HG03066 (cell line): ENCODE measurements around the gene ADGRA3.

Experiments used
- ATAC-seq: cut with Tn5 transposase; IDR thresholded peaks from one replicate; pipeline ENCODE4 v1.9.1; 2021; ENCODE audit warnings: low read depth; ENCODE audit not compliant: unreplicated experiment

ADGRA3 gene

DNA sequence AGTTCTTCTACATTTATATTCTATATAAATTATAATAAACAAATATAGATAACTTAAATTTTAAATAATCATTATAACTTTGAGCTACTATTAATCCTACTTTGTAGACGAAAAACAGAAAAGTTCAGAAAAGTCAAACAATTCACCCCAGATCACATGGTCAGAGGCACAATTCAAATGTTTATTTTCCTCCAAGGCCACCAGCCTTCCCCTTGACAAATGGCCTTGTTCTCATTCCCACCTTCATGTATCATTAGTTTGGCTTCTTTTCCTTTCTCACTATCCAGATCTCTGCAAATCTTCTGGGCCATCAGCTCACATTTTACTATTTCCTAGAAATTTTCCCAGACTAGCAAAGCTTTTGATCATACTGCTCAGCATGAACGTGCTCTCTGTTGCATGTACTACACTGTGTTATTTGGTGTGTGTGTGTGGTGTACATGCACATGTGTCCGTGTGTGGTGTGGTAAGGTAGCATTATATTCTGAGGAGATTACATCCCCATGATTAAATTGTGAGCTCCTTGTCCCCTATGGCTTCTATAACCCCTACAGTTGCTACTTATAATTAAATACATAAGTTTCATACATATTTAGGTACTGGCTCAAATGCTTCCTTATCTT is 61.5 kb downstream of the ADGRA3 start:
- ATAC-seq, result no peak

DNA sequence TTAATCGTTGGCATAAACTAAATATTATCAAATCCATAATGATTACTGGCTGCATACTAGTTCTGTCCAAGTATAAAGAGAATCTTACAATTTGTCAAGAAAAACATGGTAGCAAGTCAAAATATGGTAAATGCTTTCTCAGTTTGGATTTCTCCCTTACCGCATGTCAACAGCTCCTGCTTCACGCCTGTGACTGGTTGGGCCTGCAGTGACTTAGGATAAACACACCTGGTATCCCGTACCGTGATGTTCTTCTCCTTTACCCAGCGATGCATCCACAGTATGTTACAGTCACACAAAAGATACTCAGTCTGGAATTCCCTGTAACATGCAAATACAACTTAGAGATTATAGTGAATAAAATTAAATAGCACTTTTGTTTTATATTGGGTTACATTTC is 71.1 kb downstream of the ADGRA3 start:
- ATAC-seq, result no peak

DNA sequence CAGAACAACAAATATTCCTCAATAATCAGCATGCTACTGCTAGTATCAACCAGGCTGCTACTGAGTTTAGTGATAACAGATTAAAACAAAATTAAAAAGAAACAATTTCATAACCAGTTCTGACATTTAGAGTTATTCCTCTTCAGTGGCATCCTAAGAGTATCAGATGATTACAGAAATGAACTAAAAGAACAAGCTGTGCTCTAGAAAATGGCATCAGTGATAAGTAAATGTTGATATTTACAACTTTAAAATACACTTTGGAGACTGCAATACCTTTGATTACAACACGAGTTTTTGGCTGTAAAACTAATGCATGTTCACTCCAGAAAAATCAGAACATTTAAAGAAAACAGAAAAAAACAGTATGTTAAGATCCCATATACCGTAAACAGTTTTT is 72.9 kb downstream of the ADGRA3 start:
- ATAC-seq, result no peak

DNA sequence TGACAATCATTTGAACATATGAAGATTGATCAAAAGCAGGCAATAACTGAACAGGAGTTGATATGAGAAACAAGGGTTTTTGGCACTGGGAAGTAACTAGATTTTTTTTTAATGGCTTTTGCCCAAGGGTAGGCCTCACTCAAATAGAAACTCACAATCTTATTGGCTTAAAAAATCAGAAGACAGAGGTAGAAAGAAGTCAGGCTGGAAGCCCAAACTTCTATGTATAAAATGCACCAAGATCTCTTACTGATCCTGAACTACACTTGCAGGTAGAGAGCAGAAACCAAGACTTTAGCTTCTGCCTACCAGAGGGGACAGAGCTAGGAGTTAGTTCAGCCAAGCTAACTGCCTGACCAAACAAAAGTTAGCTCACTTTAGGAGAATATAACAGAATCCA is 74.9 kb downstream of the ADGRA3 start:
- ATAC-seq, result no peak

DNA sequence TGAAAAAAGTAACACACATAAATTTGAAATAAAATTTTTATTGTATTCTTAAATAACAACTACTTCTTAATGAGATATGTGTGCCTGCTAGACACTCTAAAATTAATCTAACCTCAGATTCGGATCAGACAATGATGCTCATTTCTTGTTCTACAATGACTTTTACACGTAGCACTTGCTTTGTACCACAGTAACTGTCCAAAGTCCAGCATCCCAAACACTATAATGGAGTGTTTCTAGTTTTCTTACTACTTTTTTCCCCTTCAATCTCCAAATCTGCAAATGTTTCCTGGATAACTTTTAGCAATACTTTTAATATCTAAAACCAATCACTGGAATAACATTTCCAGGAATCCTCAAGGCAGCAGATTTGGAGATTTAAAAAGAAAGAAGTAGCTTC is 75.9 kb downstream of the ADGRA3 start:
- ATAC-seq, result no peak

DNA sequence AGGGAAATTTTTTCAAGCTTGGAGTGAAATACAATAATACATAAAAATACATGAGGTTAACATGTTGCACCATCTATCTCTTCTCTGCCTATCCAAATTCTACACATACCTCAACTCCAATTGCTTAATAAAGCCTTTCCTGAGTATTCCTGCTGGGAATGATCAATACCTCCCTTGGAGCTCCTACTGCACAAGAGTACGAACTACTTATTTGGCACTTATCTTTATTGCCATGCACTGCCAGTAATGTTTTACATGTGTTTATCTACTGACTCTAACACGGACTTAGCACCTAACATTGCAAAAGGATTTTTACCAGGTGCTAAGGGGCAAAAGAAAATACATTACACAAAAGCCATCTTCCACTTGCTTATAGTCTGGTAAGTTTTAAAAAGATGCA is 80.2 kb downstream of the ADGRA3 start:
- no peak for ATAC-seq

DNA sequence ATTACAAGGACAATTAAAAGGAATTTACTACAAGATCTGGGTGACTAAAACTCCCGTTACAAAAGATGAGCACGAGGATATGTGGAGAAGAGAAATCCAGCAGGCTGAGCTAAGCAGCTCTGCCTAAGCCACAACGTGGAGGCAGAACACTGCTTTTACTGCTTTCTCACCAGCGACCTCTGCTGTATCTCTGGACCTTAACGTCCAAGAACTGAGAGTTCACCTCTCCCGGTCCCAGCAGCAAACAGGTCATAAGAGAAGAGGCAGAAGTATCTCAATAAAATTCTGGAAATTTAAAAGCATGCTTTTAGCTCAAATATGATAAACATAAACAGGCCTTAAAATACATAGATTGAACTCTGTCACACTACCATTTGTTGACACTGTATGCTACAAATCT is 81.0 kb downstream of the ADGRA3 start:
- no peak for ATAC-seq

DNA sequence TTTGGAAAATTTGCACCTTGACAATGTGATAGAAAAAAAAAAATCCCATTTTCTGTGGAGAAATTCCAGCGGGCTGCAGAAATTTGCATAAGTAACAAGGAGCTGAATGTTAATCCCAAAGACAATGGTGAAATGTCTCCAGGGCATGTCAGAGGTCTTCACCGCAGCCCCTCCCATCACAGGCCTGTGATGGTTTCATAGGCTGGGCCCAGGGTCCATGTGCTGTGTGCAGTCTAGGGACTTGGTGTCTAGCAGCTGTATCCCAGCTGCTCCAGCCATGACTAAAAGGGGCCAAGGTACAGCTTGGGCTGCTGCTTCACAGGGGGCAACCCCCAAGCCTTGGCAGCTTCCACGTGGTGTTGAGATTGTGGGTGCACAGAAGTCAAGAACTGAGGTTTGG is 85.2 kb downstream of the ADGRA3 start:
- ATAC-seq, result no peak

DNA sequence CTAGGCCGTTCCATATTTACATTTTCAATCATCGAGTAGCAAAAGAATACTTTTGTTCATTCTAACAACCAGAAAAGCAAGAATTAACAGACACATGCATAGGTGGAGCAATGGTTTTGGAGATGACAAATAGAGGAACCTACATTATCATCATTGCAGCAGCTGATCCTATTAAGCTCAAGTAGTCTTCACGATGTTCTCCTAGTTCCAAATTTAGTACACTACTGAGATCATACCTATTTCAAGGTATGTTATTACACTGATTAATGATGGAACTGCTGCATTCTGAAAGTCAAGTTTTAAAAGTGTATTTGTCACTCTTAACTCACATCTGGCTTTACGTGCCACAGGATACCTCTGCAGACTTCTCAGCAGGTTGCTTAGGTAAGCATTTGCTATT is 87.4 kb downstream of the ADGRA3 start:
- no peak for ATAC-seq

DNA sequence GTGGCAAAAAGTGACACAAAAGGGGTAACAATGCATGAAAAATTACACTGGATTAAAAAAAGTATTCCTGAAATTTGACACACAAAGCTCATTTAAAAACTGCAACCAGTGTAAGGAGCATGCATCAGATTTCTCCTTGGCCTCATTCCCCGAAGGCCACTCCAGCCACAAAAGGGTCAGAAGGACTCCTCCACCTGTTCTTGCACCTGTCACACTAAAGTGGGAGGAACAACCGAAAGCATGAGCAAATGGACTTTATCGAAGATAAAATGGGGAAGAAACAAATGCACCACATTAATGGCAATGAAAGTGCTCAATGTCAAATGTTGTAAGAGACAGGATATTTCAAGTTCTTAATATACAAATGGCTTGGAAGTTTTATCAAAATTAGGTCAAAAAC is 88.2 kb downstream of the ADGRA3 start:
- ATAC-seq, result no peak

DNA sequence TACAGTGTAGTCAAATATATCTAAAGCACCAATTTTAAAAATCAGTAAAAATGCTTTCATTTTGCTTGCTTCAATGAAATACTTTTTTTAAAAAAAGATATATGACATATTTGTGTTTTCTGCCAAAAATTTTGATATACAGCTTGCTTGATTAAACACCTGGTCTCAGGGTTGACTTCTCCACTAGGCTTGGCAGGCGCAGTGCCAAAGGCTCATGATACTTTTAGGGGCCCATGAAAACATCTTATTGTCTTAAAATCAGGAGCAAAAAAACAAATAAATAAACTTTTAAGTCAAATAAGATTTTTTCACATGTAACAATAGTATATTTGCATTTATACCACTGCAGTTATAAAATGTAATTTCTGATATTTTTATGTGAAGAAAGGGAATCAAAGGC is 95.6 kb downstream of the ADGRA3 start:
- ATAC-seq, result no peak

DNA sequence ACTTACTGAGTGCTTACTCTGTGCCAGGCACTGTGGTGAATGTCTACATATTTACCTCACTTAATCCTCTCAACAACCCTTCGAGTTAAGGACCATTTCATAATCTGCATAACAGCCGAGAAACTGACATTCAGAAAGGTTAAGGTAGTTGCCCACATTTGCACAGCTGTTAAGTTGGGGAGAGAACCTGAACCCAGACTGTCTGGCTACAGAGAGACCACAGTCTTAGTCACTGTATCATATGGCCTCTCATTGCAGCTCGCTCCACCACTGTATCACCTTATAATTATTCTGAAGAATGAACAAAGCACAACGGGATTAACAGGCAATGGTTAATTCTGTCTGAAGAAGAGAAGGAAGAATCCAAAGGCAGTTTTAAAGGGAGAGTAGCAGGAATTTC is 98.5 kb downstream of the ADGRA3 start:
- no peak for ATAC-seq

DNA sequence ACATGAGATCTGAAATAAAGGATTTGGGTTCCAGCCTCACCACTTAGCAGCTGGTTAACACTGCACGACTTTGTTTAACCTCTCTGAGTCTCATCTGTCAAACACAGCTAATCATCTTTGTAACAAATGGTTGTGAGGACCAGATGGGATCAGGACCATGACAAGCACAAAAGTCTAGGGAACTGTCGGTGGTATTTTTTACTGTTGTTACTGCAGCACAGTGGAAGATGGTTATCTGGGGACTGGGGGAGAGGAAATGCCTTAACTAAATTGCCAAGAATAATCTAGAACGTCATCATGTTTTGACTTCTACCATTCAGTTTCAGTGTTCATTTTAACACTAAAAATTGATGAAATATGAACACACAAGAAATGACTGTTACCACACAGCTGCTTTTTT is 99.5 kb downstream of the ADGRA3 start:
- ATAC-seq, result no peak

DNA sequence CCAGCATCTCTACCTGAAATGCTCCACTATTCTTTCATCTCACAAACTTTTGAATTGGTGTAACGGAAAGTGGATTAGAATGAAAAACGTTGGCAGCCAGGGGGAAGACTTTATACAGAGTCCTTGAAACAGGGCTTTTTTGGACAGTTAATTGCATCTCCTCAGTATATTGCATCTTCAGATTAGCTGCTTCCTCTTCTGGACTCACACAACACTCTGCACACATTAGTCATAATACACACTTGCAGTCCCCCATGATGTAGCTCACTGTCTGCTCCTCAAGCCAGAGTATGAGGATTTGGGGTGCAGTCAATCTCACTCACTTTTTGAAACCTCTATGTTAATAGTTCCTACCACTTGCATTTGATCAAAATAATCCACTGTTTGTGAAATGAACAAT is 101.0 kb downstream of the ADGRA3 start:
- no peak for ATAC-seq

DNA sequence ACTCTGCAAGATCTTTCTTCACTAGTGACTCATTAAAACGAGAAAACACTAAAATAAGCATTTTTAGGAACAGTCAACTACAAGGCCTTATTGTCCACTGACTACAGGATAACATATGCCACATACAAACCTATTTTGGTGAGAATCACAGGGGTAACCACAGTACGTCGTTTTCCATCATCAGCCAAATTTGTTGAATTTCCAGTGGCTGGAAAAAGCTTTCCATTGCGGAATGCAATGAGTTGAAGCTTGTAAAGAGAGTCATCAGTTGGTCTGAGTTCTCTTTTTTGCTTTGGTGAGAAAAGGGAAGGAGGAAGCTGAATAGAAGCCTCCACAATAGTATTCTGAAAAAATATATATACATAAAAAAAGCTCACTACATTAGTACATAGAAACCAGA is 102.4 kb downstream of the ADGRA3 start:
- no peak for ATAC-seq

DNA sequence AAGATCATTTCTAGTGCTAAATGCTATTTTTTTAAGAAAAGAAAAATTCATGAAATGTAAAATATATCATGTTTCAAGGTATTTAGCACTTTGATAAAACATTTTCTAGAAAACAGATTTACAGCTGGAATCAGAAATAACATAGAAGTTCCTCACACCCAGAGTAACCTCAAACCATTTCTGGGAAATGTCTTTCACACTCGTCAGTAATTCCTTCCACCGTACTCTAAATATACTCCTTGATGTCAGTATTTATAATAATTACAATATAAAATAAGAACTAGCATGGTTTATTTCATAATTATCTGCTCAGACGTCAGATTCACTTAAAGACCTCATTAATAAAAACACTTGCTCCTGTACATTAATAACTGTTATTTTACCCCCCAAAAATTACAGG is 103.9 kb downstream of the ADGRA3 start:
- no peak for ATAC-seq

DNA sequence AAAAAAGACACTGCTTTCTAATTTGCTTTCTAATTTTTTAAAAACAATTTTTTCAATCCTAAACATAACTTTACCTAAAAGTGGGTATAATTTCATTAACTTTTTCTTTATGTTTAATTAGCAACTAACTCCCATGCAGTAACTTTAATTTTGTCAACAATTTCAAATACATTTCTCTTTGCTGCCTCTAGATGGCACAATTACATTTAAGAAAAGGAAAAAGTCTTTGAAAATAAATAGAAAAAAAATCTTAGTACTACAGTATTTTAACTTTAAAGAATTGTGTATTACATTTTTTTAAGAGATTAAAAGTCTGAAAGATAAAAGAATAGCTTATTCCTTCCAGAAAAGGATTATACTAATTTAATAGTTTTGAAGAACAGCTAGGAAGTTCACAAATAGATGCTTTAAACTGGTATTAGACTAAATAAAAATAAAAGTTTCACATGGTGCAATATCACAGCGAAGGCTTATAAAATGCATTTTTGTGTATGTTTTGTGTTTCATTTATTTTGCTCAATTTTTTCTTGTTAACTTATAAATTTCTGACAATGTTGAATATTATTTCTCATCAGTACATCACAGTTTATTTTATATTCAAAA is 105.1 kb downstream of the ADGRA3 start:
- no peak for ATAC-seq

DNA sequence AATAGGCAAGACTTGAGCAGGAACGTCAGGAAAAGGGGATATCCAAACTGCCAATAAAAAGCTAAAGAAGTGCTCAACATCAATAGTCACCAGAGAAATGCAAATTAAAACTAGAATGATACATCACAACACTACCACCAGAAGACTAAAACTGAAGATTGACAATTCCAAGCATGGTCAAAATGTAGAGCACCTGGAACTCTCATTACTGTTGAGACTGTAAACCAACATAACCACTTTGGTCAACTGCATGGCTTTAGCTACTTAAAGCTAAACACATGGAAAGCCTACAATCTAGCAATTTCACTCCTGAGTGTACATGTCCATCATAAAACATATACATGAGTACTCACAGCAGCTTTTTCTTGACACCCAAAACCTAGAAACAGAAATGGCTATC is 107.4 kb downstream of the ADGRA3 start:
- no peak for ATAC-seq

DNA sequence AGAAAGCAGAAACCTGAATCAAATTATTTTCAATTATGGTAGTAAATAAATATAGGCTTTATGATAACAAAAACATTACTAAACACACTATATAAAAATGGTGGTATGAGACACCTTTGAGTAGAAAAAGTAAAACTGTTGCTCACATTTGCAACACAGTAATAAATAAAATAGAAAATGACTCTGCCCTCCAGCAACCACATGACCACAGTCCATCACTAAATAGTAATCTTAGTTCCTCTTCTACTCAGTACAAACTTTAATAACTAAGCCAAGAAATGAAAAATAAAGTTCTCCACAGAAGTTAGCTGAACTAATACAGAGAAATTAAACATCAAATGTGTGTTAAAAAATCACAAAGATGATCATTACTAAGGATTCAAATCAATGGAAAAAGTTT is 108.5 kb downstream of the ADGRA3 start:
- ATAC-seq, result no peak

DNA sequence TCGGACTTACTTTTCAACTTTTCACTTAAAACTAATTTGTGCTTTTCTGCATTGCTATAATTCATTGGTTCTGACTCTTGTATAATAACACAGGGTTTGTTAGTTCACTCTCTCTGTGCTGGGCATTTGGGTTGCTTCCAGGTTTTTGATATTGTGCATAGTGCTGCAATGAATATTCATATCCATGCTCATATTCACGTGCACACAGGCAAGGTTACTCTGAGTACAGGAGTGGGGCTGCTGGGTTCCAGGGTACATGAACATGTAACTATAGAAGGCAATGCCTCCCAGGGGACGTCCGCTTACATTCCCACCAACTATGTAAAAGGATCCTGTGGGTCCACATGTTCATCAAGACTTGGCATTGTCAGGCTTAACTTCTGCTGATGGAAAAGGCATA is 117.2 kb downstream of the ADGRA3 start:
- no peak for ATAC-seq

DNA sequence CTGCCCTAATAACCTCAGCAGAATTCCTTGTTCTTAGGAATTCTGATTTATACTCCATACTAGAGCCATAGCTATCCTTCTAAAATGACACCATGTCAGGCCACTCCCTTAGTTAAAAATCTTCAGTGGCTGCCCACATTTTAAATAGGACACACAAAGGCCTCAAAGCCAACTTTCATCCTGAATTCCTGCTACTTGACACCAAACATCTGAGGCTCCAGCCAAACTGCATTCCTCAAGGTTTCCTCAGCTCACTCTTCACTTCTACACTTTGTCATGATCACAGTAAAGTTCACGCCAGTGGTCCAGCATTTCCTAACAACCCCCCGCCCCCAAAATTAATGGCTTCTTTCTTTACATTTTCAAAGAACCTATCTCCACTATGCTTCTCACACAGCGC is 124.3 kb downstream of the ADGRA3 start:
- no peak for ATAC-seq

DNA sequence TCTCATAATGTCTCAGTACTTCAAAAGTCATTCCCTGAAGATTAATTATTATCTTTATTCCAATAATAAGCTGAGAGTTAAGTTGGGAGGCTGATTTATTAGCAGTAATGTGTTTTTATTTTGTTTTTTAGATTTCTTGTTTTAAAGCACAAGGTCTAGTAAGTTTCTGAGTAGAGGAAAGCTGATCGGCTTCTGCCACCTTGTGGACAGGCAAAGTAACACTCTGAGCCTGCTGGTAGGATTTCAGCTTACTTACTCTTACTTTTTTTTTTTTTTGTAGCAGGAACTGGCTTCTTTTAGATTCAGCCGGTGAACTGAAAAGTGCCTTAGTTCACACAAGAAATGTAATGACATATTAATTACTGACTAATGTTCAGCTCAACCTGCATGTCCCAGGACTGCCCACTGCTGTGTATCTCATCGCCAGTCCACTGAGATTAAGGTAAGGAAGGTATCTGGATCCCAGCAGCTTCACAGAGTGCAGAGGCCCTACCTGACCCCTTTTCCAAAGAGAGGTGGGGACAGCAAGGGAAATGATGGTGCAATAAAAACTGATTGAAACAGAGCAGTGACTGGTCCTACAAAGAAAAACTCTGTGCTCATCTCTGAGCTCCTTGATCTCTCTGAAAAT is 126.5 kb downstream of the ADGRA3 start:
- ATAC-seq, result no peak
